GM21423 (cell line): ENCODE measurements around the gene ZNF652.
"Not testable (repeated sequence)": the region's sequence is repeated elsewhere in the genome, so short reads cannot be mapped to it uniquely, and the experiment has no call there.

ENCODE experiments used
- ATAC-seq: cut with Tn5 transposase; IDR thresholded peaks from one replicate; pipeline ENCODE4 v1.9.1; 2021; ENCODE audit warnings: mild to moderate bottlenecking, moderate library complexity; ENCODE audit not compliant: unreplicated experiment

Gene ZNF652

GRCh38 chr17:49387498-49388289, 25.6 kb upstream of the ZNF652 start:
- ATAC-seq = no peak

DNA sequence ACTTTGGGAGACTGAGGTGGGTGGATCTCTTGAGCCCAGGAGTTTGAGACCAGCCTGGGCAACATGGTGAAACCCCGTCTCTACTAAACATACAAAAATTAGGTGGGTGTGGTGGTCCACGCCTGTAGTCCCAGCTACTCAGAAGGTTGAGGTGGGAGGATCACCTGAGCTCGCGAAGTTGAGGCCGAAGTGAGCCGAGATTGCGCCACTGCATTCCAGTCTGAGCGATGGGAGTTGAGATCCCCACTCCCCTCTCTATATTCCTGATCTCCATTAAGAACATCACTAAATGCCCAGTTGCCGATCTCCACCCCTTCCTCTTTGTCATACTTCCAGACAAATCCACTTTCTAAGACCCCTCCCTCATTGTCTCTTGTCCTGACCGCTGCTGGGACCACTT, 24.3 kb upstream of the ZNF652 start:
- no peak for ATAC-seq

GRCh38 chr17:49384951-49385350, 22.9 kb upstream of the ZNF652 start:
- ATAC-seq = no peak

DNA sequence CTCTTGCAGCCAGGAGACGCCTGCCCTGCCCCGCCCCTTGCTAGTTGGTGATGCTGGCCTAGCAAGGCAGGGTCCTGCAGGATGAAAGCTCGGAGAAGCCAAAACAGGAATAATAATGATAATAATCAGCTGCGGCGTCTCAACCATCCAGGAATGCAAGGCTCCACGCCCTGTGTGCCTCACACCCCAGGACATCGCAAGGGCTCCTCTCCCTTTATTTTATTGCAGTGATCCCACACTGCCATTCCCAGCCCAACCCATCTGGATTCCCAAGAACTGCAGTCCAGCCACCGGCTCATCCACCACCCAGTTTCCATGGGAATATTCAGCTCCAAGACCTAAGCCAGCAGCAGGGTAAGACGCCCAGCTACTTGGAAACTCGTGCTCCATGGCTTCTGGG, 21.0 kb upstream of the ZNF652 start:
- ATAC-seq = no peak

GRCh38 chr17:49382556-49382955, 20.5 kb upstream of the ZNF652 start:
- ATAC-seq = no peak

GRCh38 chr17:49381793-49382192, 19.7 kb upstream of the ZNF652 start:
- no peak for ATAC-seq

- ATAC-seq = no peak
Measured at GRCh38 chr17:49381033-49381432, 19.0 kb upstream of the ZNF652 start.

DNA sequence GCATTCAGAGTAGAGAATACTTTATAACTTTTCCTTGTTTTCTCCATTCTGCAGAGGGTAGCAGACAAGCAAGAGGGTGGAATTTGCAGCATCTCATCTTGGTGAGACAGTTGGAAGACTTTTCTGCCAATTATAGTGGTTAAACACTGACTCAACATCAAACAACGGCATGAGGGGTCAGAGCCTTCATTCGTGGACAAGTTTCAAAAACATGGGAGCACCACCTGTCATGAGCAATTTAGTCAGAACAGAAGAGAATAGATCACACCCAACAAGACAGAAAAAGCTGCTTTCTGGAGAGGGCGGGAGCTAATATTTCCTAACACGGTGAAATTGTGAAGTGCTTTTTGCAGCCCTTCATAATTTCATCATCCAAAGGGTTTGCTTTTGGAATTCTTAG, 17.9 kb upstream of the ZNF652 start:
- ATAC-seq = no peak

GRCh38 chr17:49378311-49378710, 16.3 kb upstream of the ZNF652 start:
- no peak for ATAC-seq

GRCh38 chr17:49375544-49375943, 13.5 kb upstream of the ZNF652 start:
- no peak for ATAC-seq

DNA sequence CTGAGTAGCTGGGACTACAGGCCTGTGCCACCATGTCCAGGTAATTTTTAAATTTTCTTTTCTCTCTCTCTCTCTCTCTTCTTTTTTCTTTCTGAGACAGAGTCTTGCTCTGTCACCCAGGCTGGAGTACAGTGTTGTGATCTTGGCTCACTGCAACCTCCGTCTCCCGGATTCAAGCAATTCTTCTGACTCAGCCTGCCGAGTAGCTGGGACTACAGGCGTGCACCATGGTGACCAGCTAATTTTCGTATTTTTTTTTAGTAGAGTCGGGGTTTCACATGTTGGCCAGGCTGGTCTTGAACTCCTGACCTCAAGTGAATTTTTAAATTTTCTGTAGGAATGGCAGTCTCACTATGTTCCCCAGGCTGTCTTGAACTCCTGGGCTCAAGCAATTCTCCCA, 11.1 kb upstream of the ZNF652 start:
- no peak for ATAC-seq

GRCh38 chr17:49372425-49372824, 10.4 kb upstream of the ZNF652 start:
- ATAC-seq = no peak

DNA sequence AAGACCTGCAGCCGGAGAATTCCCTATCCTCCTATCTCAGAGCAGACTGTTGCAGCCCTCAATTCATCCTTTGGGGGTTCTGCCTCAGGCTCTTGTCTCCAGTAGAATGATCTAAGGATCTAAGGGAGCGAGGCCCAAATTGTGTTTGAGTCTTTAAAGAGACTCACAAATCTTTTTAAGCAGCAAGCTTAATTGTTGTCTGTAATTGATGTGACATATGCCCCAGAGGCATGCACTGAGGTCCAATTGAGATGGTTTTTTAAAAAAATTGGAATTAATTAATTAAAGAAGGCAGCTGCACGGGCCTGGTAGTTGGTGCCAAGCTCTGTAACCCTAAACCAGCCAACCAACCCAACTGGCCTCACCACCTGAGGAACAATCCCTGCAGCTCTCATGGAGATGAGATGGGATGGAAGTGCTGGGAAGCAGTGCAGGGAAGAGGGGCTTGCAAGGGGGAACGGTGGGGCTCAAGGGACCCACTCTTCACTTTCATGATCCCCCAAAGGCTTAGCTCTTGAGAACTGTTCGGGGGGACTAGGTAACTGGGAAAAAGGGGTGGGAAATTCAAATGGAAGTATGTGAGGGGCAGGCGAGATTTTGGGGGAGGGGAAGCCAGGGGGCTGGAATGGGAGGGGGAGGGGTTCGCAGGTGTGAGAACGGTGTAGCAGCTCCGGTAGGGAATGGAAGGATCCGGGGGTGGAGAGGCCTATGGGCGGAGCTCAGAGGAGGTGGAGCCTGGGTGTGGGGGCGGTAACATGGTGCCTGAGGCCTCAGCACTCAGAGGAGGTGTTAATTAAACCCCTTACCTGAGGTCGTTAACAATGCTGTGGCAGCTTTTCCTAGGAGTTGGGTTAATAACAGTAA, 9.2 kb upstream of the ZNF652 start:
- no peak for ATAC-seq

GRCh38 chr17:49369760-49370159, 7.7 kb upstream of the ZNF652 start:
- ATAC-seq = no peak

DNA sequence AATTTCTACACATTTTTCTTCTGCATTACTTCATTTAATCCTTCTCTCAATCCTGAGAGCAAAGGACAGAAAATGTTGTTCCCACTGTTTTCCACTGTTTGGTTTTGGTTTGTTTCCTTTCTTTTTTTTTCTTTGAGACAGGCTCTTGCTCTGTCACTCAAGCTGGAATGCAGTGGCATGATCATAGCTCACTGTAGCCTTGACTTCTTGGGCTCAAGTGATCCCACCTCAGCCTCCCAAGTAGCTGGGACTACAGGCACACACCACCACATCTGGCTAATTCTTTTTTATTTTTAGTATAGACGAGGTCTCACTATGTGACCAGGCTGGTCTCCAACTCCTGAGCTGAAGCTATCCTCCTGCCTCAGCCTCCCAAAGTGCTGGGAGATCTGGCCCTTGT, 7.0 kb upstream of the ZNF652 start:
- ATAC-seq = no peak

GRCh38 chr17:49365667-49366066, 3.6 kb upstream of the ZNF652 start:
- no peak for ATAC-seq

GRCh38 chr17:49365126-49365525, 3.1 kb upstream of the ZNF652 start:
- ATAC-seq = not testable (repeated sequence)

DNA sequence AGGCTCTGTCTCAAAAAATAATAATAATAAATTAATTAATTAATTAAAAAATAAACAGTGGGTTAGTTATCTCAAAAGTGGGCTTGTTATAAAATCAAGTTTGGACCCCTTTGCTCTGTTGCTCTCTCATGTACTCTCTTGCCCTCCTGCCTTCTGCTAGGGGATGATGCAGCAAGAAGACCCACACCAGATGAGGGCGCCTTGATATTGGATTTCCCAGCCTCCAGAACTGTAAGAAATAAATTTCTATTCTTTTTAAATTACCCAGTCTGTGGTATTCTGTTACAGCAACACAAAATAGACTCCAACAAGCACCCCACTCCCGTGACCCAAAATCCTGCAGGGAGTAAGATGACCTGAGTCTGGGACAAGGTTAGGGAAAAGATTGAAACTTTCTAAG, 2.1 kb upstream of the ZNF652 start:
- ATAC-seq = no peak

- ATAC-seq = no peak
Measured at GRCh38 chr17:49363251-49363650, 1.2 kb upstream of the ZNF652 start.

GRCh38 chr17:49362723-49363117, 670 bp upstream of the ZNF652 start:
- no peak for ATAC-seq

GRCh38 chr17:49361129-49361901, 735 bp downstream of the ZNF652 start:
- peak; percentile 24 for ATAC-seq

DNA sequence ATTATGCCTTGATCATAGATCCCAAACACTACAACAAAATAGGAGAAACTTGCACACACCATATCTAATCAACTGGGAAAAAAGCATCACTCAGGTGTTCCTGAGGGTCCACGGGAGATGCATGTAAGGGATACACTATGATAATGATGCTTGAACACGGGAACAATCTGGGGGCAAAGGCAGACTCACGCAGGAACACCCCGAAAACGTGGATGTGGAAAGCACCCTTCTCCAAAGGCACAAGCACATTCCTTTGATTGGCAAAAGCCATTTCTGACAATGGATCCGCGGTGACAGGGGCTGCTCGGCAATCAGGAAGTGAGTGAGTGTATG, 1.3 kb downstream of the ZNF652 start:
- no peak for ATAC-seq
